K562 (cell line): ENCODE data around the gene TCP11. TPM values are rescaled to one million over a fixed set of nuclear protein-coding genes. Genes with fewer than 3 reads are reported as not detected.

Experiments used
- MAFG ChIP-seq: fragments of 450-650 bp; conservative IDR thresholded peaks from 2 replicates; pipeline ENCODE4 v1.6.1; 2016; ENCODE audit warnings: missing genetic modification characterization, missing compliant biosample characterization
- SNIP1 ChIP-seq: fragments of 450-650 bp; IDR thresholded peaks from 2 replicates; pipeline ENCODE4 v1.7.1; 2017; ENCODE audit warnings: low read depth, mild to moderate bottlenecking
- ZNF23 ChIP-seq: fragments of 250-450 bp; sonication (Bioruptor Pico); IDR thresholded peaks from 2 replicates; pipeline ENCODE4 v1.4.0; 2020; ENCODE audit warnings: mild to moderate bottlenecking
- polyA plus RNA-seq, 8 experiments: library from polyadenylated mRNA; depleted of rRNA in 4 of 8; stranded (reverse) in 5 of 8; unstranded in 3 of 8; fragments of >200 nt; fragmentation: Nextera tagmentation in 2 of 8; fragmentation: Illumina TruSeq in 1 of 8; extraction: Ambion mirVana in 2 of 8; extraction: Trizol in 1 of 8; gene quantifications; 2 replicates each; pipeline versions ENCODE4 v1.2.1 to v1.2.3, GENCODE V29; 2011 to 2014; ENCODE audit warnings: inconsistent platforms in 1 of 8, missing spikeins in 1 of 8
- total RNA-seq, 7 experiments: library from RNA; depleted of rRNA in 6 of 7; stranded (reverse); fragments of >200 nt in 6 of 7; fragmentation: Illumina TruSeq in 2 of 7; extraction: Trizol in 2 of 7; gene quantifications; 2 replicates each; pipeline versions ENCODE4 v1.2.1 to v1.2.3, GENCODE V29; 2011 to 2021; ENCODE audit warnings: low replicate concordance in 1 of 7
- TF ChIP-seq, protein P1 (sequence below), 2 experiments: fragments of 450-650 bp in 1 of 2; sonication (generic) in 1 of 2; formaldehyde crosslinking in 1 of 2; IDR thresholded peaks; 2 replicates each; pipeline versions ENCODE4 v1.7.1 to v1.9.0; 2016 to 2022; ENCODE audit warnings: inconsistent platforms in 1 of 2, mild to moderate bottlenecking in 1 of 2, missing genetic modification reagents in 1 of 2
- TF ChIP-seq, protein P2 (sequence below): fragments of 200-600 bp; sonication (generic); IDR thresholded peaks from one replicate; pipeline ENCODE4 v1.6.1; 2012; ENCODE audit warnings: mild to moderate bottlenecking, low read depth, low read length, inconsistent platforms

Gene TCP11
- total and polyA plus RNA-seq, 9 of the 15 experiments (the other 6 are each of a cell fraction or from before 2014, with no cell fraction given), result not detected

- TF ChIP-seq, protein P1, sequence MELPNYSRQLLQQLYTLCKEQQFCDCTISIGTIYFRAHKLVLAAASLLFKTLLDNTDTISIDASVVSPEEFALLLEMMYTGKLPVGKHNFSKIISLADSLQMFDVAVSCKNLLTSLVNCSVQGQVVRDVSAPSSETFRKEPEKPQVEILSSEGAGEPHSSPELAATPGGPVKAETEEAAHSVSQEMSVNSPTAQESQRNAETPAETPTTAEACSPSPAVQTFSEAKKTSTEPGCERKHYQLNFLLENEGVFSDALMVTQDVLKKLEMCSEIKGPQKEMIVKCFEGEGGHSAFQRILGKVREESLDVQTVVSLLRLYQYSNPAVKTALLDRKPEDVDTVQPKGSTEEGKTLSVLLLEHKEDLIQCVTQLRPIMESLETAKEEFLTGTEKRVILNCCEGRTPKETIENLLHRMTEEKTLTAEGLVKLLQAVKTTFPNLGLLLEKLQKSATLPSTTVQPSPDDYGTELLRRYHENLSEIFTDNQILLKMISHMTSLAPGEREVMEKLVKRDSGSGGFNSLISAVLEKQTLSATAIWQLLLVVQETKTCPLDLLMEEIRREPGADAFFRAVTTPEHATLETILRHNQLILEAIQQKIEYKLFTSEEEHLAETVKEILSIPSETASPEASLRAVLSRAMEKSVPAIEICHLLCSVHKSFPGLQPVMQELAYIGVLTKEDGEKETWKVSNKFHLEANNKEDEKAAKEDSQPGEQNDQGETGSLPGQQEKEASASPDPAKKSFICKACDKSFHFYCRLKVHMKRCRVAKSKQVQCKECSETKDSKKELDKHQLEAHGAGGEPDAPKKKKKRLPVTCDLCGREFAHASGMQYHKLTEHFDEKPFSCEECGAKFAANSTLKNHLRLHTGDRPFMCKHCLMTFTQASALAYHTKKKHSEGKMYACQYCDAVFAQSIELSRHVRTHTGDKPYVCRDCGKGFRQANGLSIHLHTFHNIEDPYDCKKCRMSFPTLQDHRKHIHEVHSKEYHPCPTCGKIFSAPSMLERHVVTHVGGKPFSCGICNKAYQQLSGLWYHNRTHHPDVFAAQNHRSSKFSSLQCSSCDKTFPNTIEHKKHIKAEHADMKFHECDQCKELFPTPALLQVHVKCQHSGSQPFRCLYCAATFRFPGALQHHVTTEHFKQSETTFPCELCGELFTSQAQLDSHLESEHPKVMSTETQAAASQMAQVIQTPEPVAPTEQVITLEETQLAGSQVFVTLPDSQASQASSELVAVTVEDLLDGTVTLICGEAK (IDR thresholded peaks at IDR 0.05), result no peak
- TF ChIP-seq, protein P1 (CRISPR knock-in tag; IDR thresholded peaks at IDR 0.05), result no peak
- TF ChIP-seq ZNF23 (CRISPR knock-in tag) (no peak), SNIP1 (no peak), MAFG (no peak)
- TF ChIP-seq, protein P2, sequence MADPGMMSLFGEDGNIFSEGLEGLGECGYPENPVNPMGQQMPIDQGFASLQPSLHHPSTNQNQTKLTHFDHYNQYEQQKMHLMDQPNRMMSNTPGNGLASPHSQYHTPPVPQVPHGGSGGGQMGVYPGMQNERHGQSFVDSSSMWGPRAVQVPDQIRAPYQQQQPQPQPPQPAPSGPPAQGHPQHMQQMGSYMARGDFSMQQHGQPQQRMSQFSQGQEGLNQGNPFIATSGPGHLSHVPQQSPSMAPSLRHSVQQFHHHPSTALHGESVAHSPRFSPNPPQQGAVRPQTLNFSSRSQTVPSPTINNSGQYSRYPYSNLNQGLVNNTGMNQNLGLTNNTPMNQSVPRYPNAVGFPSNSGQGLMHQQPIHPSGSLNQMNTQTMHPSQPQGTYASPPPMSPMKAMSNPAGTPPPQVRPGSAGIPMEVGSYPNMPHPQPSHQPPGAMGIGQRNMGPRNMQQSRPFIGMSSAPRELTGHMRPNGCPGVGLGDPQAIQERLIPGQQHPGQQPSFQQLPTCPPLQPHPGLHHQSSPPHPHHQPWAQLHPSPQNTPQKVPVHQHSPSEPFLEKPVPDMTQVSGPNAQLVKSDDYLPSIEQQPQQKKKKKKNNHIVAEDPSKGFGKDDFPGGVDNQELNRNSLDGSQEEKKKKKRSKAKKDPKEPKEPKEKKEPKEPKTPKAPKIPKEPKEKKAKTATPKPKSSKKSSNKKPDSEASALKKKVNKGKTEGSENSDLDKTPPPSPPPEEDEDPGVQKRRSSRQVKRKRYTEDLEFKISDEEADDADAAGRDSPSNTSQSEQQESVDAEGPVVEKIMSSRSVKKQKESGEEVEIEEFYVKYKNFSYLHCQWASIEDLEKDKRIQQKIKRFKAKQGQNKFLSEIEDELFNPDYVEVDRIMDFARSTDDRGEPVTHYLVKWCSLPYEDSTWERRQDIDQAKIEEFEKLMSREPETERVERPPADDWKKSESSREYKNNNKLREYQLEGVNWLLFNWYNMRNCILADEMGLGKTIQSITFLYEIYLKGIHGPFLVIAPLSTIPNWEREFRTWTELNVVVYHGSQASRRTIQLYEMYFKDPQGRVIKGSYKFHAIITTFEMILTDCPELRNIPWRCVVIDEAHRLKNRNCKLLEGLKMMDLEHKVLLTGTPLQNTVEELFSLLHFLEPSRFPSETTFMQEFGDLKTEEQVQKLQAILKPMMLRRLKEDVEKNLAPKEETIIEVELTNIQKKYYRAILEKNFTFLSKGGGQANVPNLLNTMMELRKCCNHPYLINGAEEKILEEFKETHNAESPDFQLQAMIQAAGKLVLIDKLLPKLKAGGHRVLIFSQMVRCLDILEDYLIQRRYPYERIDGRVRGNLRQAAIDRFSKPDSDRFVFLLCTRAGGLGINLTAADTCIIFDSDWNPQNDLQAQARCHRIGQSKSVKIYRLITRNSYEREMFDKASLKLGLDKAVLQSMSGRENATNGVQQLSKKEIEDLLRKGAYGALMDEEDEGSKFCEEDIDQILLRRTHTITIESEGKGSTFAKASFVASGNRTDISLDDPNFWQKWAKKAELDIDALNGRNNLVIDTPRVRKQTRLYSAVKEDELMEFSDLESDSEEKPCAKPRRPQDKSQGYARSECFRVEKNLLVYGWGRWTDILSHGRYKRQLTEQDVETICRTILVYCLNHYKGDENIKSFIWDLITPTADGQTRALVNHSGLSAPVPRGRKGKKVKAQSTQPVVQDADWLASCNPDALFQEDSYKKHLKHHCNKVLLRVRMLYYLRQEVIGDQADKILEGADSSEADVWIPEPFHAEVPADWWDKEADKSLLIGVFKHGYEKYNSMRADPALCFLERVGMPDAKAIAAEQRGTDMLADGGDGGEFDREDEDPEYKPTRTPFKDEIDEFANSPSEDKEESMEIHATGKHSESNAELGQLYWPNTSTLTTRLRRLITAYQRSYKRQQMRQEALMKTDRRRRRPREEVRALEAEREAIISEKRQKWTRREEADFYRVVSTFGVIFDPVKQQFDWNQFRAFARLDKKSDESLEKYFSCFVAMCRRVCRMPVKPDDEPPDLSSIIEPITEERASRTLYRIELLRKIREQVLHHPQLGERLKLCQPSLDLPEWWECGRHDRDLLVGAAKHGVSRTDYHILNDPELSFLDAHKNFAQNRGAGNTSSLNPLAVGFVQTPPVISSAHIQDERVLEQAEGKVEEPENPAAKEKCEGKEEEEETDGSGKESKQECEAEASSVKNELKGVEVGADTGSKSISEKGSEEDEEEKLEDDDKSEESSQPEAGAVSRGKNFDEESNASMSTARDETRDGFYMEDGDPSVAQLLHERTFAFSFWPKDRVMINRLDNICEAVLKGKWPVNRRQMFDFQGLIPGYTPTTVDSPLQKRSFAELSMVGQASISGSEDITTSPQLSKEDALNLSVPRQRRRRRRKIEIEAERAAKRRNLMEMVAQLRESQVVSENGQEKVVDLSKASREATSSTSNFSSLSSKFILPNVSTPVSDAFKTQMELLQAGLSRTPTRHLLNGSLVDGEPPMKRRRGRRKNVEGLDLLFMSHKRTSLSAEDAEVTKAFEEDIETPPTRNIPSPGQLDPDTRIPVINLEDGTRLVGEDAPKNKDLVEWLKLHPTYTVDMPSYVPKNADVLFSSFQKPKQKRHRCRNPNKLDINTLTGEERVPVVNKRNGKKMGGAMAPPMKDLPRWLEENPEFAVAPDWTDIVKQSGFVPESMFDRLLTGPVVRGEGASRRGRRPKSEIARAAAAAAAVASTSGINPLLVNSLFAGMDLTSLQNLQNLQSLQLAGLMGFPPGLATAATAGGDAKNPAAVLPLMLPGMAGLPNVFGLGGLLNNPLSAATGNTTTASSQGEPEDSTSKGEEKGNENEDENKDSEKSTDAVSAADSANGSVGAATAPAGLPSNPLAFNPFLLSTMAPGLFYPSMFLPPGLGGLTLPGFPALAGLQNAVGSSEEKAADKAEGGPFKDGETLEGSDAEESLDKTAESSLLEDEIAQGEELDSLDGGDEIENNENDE, result no peak
Observed at GRCh38 chr6:35178932-35179832, 38.0 kb upstream of the TCP11 start (continued).
